Measurements from ENCODE around the gene SLPI. TPM values are rescaled to one million over a fixed set of nuclear protein-coding genes. Genes with fewer than 3 reads are reported as not detected.
A peak's percentile ranks its signal among the peaks of the same experiment; 100 is the strongest.

Gene SLPI
- total and polyA plus RNA-seq, 2 of the 13 experiments (the other 11 are each of a cell fraction or from before 2014, with no cell fraction given): 0.13 TPM; not detected in 1

- TF ChIP-seq IRF9 (CRISPR knock-in tag; IDR thresholded peaks at IDR 0.05; ENCODE audit: borderline replicate concordance) (no peak), ZNF543 (CRISPR knock-in tag; IDR thresholded peaks at IDR 0.05) (no peak), SUZ12 (IDR thresholded peaks at IDR 0.05; ENCODE audit: low read depth, low read length) (no peak), DBP (CRISPR knock-in tag; IDR thresholded peaks at IDR 0.05; ENCODE audit: not compliant biosample characterization) (no peak)
Measured at GRCh38 chr20:45235995-45236394, 18.4 kb downstream of the SLPI start (continued).

- Histone ChIP-seq H2AFZ (ENCODE audit: low read length) (no peak overlapping the region), H3K9me3 (ENCODE audit: low read length) (no peaks in the 10 kb centered on the region), H4K20me1 (ENCODE audit: insufficient read depth, low read length) (no peaks in the 10 kb centered on the region), H3K4me1 (ENCODE audit: insufficient read depth, low read length) (no peaks in the 10 kb centered on the region), H3K27ac (ENCODE audit: extremely low read length, insufficient read depth, low read length) (no peak overlapping the region), H3K36me3 (replicated peaks in 1 of 2; ENCODE audit: control insufficient read depth in 1 of 2, insufficient read depth in 2 of 2, low read length in 2 of 2) (no peaks in the 10 kb centered on the region), H3K4me3 (replicated peaks in 1 of 3; ENCODE audit: insufficient read depth in 1 of 3, low read depth in 2 of 3, low read length in 3 of 3) (no peak overlapping the region), H3K27me3 (ENCODE audit: control insufficient read depth in 1 of 2, insufficient read depth in 2 of 2, low read length in 2 of 2) (peaks cover 2 to 12% of the 10 kb centered on the region in 2 experiments; a peak in 4 of 5 replicates), H3K9ac (ENCODE audit: insufficient read depth, low read depth, low read length) (no peak overlapping the region), H3K79me2 (ENCODE audit: insufficient read depth, low read length) (no peaks in the 10 kb centered on the region), H3K4me2 (ENCODE audit: low read depth, low read length) (no peak overlapping the region)
- WGBS (ENCODE audit: low lambda C conversion rate): 38% methylated on average over 9 of the region's 9 CpGs
- in situ Hi-C loops (cut with HindIII; ENCODE audit: extremely low pct_ligation_motif_present, low pct_unique_long_range_greater_than_20kb): no loop called here
- no peak for TF ChIP-seq ZNF841 (CRISPR knock-in tag; IDR thresholded peaks at IDR 0.05; ENCODE audit: borderline replicate concordance)
- TF ChIP-seq DBP (CRISPR knock-in tag; IDR thresholded peaks at IDR 0.05; ENCODE audit: not compliant biosample characterization): no peak
- TF ChIP-seq DPF2 (CRISPR knock-in tag; IDR thresholded peaks at IDR 0.05; ENCODE audit: borderline replicate concordance, low read depth): no peak
- TF ChIP-seq GABPB1 (CRISPR knock-in tag; IDR thresholded peaks at IDR 0.05): peak; percentile 43; the same call in 1 of the 2 replicates
- TF ChIP-seq GABPA (IDR thresholded peaks at IDR 0.05; ENCODE audit: low read depth, low read length): peak; percentile 35; the same call in 1 of the 2 replicates
- peak; percentile 79 for TF ChIP-seq GABPA (CRISPR knock-in tag; IDR thresholded peaks at IDR 0.05; ENCODE audit: low read depth)
- peak; percentile 91 for TF ChIP-seq NR2C2 (CRISPR knock-in tag; IDR thresholded peaks at IDR 0.05; ENCODE audit: borderline replicate concordance)
- peak; percentile 37; the same call in 1 of the 2 replicates for TF ChIP-seq NR2F6 (IDR thresholded peaks at IDR 0.05)
- no peak for TF ChIP-seq NR2F6 (CRISPR knock-in tag; IDR thresholded peaks at IDR 0.05)
- ChIA-PET CTCF (ENCODE audit: low intra/inter-chr PET ratio, low total read pairs) (interaction anchor here (1.1 kb wide), 1 partner anchor 59 kb away, joined by 3 read pairs; no protein-coding TSS in a partner anchor), POLR2A (no interaction called here)
- BruUV-seq (replicated peaks): no TSS peak
- DNase-seq (ENCODE audit: low spot score) (no peak), ATAC-seq (no peak), FAIRE-seq (no peak)
- intact Hi-C loops (cut with micrococcal nuclease; ENCODE audit: unreplicated experiment): no loop called here
Measured at GRCh38 chr20:45230631-45231030, 23.7 kb downstream of the SLPI start.
